CD4-positive, alpha-beta T cell treated with Interleukin-4 for 4 hours (primary cell): ENCODE results near the gene TRPM2.
A peak's percentile ranks its signal among the peaks of the same experiment; 100 is the strongest.

Source experiments
- DNase-seq: peaks from one replicate; pipeline ENCODE4 v3.0.0-alpha.2; 2020

TRPM2 gene

GRCh38 chr21:44466996-44467858 lies 113.8 kb downstream of the TRPM2 start:
- DNase-seq: no peak

- no peak for DNase-seq
Observed at GRCh38 chr21:44467859-44468195, 114.4 kb downstream of the TRPM2 start.

GRCh38 chr21:44471341-44471740 lies 117.9 kb downstream of the TRPM2 start:
- DNase-seq: no peak

DNA sequence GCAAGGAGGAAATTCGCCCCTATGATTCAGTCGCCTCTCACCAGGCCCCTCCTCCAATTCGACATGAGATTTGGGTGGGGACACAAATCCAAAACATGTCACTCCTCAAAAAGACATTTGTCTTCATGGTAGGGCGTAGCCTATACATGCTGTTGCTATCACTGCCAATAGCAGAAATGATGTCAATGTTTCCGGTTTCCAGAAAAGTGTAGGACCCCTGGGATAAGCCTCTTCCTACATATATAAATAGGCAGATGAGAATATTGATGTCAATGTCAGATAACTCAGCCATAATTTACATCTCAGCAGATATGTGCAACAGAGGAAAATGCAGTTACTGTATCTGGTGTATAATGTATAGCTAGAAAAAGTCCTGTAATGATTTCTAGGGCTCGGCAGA lies 118.6 kb downstream of the TRPM2 start:
- DNase-seq: no peak

- DNase-seq: no peak
Observed at GRCh38 chr21:44473915-44474555, 120.6 kb downstream of the TRPM2 start.

DNA sequence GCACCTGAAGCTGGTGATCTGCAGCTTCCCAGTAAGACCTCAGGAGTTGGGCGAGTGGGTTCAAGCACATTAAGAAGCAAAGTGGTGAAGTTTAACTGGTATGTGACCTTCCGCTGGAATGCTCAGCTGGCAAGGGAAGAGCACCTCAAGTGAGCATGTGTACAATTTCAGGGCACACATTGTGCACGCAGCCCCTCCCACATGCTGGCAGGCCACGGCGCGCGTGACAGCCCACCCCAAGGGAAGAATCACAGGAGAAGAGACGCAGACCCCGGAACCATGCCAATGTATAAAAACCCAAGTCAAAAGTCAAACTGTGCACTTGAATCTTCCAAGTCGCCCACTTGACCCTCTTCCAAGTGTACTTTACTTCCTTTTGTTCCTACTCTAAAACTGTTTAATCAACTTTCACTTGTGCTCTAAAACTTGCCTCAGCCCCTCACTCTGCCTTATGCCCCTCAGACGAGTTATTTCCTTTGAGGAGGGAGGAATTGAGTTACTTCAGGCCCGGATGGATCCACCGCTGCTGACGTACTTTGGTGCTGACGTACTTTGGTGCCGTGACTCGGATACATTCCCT lies 121.9 kb downstream of the TRPM2 start:
- no peak for DNase-seq

- no peak for DNase-seq
Observed at GRCh38 chr21:44477131-44477530, 123.7 kb downstream of the TRPM2 start.

DNA sequence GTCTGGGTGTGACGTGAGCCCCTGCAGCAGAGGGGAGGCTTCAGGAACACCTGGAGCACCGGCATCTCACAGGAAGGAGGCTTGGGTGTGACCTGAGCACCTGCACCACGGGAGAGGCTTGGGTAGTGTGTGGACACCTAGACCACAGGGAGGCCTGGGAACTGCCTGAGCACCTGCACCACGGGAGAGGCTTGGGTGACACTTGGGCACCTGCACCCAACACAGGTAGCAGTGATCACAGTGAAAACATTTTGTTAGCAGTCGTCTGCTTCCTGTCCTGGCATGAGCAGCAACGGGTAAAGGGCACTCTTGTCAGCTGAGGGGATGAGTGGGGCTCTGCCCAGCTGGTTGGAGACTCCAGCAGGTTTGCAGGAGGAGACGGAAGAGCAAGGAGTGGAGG lies 124.3 kb downstream of the TRPM2 start:
- no peak for DNase-seq

- DNase-seq: no peak
Observed at GRCh38 chr21:44478124-44478800, 124.8 kb downstream of the TRPM2 start.

GRCh38 chr21:44478801-44479167 lies 125.4 kb downstream of the TRPM2 start:
- DNase-seq: no peak

- peak; percentile 48 for DNase-seq
Observed at GRCh38 chr21:44479556-44480199, 126.3 kb downstream of the TRPM2 start.

- no peak for DNase-seq
Observed at GRCh38 chr21:44480200-44481053, 127.0 kb downstream of the TRPM2 start.

GRCh38 chr21:44482581-44483287 lies 129.3 kb downstream of the TRPM2 start:
- no peak for DNase-seq

DNA sequence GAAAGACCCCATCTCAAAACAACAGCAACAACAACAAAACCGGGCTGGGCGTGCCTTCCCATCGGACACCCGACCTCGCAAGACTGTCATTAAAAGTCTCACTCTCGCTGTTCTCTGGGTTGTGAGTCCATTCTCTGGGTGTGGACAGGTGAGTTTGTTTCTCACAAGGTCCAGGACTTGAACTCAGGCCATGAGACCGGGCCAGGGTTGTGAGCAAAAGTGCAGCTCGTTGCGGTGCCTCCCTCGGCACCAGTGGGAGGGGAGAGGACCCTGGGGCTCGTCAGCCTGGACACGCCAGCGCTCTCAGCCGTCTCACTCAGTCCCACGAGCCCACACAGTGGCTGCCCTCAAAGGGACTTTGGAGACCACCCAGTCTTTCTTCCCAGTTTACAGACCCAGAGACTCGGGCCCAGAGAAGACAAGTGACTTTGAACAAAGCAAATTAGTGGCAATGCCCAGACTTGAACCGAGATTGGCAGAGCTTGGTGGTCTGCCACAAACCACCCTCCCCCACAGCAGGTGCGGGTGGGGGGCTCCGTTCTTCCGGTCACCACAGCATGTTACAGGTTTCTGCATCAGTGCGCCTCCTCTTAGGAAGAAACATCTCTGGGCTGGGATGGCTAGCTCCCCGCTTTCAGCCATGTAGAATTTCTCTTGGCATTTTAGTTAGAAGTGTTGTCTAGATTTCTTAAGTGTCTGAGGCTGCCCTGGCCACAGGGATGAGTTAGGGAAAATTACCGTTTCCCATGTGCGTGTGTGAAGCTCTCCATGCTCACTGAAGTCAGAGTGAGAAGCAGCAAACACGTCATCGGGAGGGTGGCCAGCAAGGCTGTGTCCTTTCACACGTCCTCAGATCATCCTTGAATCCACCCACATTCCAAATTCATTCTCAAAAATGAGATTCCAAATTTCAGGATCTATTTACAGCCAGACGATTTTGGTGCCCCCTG lies 130.1 kb downstream of the TRPM2 start:
- no peak for DNase-seq

GRCh38 chr21:44484498-44485253 lies 131.3 kb downstream of the TRPM2 start:
- DNase-seq: no peak

- peak; percentile 19 for DNase-seq
Observed at GRCh38 chr21:44485254-44485793, 131.9 kb downstream of the TRPM2 start.

GRCh38 chr21:44485796-44486195 lies 132.4 kb downstream of the TRPM2 start:
- no peak for DNase-seq

DNA sequence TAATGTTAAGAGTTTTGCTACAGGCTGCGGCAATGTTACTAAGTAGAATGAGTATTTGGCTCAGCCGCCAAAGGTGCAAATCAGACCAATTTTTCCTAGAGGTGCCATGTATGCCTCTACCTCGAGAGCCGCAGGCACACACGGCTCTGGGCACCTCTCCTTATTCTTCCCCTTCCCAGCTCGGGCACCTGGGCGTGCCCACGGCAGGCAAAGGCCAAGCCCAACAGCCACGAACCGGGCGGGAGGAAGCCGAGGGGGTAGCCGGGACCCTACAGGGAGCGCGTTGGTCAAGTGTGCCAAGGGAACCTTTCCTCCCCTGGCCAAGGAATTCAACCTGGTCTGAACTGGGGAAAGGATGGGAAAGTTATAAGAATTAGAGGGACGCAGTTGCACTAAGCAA lies 132.9 kb downstream of the TRPM2 start:
- no peak for DNase-seq

DNA sequence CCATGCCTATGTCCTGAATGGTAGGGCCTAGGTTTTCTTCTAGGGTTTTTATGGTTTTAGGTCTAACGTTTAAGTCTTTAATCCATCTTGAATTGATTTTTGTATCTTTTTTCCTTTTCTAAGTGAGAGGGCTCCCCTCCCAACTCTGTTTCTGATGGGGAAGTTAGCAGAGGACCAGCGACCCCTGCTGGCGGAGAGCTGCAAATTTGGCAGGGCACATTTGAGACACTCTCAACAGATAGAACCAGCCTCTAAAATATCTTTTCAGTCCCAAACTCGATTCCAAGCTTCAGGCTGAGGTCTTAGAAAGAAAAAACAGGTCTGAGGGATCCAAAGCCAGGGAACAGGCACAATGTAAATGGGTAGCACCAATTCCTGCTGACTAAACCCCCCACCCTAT lies 134.4 kb downstream of the TRPM2 start:
- peak; percentile 21 for DNase-seq
